Epithelial cell of esophagus (primary cell): ENCODE data around the gene EGR4.

Experiments
- DNase-seq: peaks from one replicate; pipeline ENCODE4 v3.0.0; 2010; ENCODE audit warnings: low read depth
- H3K4me3 ChIP-seq: 2 replicates; pipeline ENCODE4 v1.5.1; 2011; ENCODE audit warnings: mild to moderate bottlenecking, low read length, control low read depth
- CTCF ChIP-seq: IDR thresholded peaks from 2 replicates; pipeline ENCODE4 v1.5.1; 2011; ENCODE audit warnings: low read depth, mild to moderate bottlenecking, low read length, control low read depth, inconsistent platforms; ENCODE audit not compliant: insufficient read depth; ENCODE audit errors: missing control alignments

The EGR4 gene

DNA sequence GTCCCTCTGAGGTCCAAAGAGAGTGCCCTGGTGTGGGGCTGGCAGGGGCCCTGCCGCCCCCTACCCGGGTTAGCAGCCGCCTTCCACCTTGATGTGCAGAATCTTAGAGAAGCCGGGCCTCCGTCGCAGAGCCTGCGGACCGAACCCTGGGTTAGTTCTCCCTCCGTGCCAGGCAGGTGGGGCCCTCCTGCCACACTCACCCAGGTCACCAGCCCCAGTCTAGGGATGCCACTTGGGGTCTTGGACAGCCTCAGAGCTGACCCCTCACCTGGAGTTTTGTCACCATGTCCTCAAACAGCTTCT lies 34.5 kb downstream of the EGR4 start:
- TF ChIP-seq CTCF = no peak
- H3K4me3 ChIP-seq = no peak overlapping the region
- no peak for DNase-seq

DNA sequence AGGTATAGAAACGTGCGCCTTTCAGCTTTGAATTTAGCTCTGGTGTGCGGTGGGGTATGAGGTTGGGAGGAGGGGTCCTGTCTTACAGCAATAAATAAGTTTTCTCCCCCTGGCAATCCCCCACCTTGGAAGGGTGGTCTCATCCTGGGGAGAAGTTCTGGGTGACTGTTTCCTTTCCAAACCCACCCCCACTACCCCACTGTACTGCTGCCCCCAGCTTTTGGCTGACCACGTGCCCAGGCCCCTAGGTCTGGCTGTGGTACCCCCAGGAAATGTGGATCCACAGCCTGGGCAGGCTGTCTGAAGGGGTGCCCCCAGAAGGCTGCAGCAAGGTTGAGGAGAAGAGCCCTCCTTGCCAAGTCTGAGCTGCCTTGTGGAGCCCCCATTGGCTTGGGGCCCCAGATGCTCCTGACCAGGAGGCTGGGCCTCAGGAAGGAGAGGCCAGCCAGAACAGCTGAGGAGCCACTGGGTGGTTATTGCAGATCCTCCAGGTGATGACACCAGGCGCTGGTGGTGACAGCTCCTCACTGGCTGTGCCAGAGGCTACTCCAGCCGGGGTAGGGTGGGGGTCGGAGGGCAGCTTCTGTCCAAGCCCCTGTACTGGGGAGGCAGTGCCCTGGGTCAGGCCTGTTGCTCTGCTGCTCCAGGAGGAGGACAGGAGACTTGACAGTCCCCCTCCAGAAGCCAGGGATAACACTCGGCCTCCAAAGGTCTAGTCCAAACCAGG lies 35.0 kb downstream of the EGR4 start:
- no peak overlapping the region for H3K4me3 ChIP-seq
- TF ChIP-seq CTCF = no peak
- no peak for DNase-seq

DNA sequence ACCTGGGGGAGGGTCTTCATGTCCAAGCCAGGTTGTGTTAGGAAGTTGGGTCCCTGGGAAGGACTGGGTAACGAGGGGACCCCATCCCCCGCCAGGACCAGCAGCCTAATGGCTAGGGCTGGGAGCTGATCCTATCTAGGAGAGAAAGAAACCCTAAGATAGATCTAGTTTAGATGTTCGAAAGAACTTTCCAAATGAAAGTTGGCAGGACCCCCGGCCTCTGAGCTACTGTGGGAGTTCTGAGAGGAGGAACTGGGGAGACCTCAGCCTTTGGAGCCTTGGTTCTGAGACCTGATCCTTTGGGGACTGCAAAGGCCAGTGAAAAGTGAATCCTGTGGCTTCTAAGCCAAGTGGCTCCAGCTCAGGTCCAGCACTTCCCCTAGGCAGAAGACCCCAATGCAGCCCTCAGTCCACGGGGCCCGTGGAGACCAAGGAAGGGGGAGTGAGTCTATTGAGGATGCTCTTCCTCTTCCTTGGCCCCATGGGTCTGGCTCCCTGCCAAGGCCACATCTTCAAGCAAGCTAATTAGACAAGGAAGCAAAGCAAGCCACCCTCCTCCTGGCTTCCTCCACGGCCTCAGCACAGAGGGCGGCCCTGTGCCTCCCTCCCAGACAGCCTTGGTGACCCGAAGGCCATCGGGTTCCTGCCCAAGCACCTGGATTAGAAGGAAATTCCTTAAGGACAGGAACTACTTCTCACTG lies 35.8 kb downstream of the EGR4 start:
- no peak for DNase-seq
- no peak overlapping the region for H3K4me3 ChIP-seq
- TF ChIP-seq CTCF = no peak

- no peak for TF ChIP-seq CTCF
- no peak for DNase-seq
- H3K4me3 ChIP-seq = no peak overlapping the region
Observed at GRCh38 chr2:73257021-73257420, 36.3 kb downstream of the EGR4 start.

DNA sequence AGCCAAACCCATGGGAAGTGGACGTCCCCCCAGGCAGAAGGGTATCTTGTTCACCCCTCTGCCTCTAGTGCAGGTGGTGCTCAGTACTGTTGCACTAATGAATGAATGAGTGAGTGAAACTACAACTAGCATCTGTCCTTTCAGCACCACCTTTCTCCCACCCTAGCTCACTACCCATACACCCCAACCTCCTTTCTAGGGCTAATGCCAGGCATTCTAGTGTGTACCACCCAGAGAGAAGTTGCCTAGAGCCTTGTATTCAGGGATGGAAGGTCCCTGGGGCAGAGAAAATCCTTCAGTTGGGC lies 36.8 kb downstream of the EGR4 start:
- no peak for TF ChIP-seq CTCF

DNA sequence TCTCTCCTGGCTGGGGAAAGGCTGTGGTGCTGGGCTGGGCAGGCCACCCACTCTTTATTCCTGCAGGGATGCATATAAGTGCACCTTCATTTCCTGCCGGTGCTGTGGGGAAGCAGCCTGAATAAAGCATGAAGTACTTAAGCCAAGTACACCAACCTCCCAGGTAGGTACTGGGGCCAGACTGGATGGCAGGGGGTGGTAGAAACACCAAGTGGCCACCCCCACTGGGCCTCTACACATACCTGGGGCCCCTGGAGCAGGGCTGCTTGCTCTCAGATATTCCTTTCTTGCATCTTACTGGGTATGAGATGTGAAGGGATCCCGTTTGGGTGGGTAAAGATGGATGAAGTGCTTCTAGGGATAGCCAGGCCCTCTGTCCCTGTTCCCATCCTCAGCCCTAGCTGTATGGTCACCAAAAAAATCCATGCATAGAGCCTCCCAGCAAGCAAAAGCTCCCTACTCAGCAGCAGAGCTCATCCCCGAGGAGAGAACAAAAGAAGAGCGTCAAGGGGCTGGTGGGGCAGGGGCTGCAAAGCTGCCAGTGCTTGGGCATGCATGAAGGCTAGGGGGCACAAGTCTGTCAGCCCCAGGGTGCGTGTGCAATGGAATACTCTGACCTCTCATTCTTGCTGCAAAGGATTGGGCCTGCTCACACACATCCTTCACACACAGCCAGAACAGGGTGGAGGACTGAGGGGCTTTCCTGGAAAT lies 37.3 kb downstream of the EGR4 start:
- no peak overlapping the region for H3K4me3 ChIP-seq
- DNase-seq = no peak

More for the DNA sequence above, 36.8 kb downstream of the EGR4 start:
- H3K4me3 ChIP-seq = no peak overlapping the region
- DNase-seq = no peak

More for the DNA sequence above, 37.3 kb downstream of the EGR4 start:
- no peak for TF ChIP-seq CTCF
